ENCODE data around the gene OPRM1.

DNA sequence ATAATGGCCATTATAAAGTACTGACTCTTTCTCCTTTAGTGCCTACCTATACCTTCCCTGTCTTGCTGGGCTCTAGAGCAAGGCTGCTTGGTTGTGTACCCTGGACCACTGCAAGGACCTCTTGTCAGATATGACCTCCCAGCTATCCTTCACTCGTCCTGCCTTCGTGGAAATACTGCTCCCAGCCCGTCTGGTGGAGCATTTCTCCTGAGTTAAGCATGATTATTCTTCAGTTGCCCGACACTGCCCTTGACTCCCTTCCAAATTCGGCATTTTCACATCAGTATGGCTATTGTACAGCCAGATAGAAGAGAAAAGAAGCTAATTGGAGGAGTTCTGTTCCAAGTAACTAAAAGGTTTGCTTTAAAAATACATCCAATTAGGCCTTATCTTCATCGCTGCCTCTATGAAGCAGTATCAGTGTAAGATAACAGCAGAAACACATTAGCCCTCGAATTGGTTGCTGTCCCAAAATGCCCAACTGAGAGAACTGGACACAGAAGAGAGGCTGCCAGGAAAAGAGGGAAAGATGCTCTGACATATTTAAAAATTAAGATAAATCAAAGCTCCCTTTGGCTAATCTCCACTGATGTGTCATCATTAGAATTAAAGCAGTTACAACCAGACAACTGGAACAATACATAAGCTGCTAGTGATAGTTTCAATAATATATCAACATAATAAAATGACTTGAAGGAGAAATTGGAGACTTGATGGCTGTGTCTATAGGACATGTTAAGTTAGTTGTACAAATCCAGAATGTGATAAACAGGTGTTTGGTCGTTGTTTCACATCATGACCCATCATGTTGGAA is 54.4 kb downstream of the OPRM1 start:
- TF ChIP-seq, protein P1, sequence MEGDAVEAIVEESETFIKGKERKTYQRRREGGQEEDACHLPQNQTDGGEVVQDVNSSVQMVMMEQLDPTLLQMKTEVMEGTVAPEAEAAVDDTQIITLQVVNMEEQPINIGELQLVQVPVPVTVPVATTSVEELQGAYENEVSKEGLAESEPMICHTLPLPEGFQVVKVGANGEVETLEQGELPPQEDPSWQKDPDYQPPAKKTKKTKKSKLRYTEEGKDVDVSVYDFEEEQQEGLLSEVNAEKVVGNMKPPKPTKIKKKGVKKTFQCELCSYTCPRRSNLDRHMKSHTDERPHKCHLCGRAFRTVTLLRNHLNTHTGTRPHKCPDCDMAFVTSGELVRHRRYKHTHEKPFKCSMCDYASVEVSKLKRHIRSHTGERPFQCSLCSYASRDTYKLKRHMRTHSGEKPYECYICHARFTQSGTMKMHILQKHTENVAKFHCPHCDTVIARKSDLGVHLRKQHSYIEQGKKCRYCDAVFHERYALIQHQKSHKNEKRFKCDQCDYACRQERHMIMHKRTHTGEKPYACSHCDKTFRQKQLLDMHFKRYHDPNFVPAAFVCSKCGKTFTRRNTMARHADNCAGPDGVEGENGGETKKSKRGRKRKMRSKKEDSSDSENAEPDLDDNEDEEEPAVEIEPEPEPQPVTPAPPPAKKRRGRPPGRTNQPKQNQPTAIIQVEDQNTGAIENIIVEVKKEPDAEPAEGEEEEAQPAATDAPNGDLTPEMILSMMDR (IDR thresholded peaks at IDR 0.05): no peak
- TF ChIP-seq POLR2A (IDR thresholded peaks at IDR 0.05): no peak
- no peak for TF ChIP-seq POLR2AphosphoS5 (IDR thresholded peaks at IDR 0.05)
- TF ChIP-seq EP300 (IDR thresholded peaks at IDR 0.05): no peak

All from gastroesophageal sphincter (tissue), 3 donors.